Ascending aorta (tissue), 2 donors: ENCODE data around the gene CCDC85A. TPM values are rescaled to one million over a fixed set of nuclear protein-coding genes. Genes with fewer than 3 reads are reported as not detected.

Experiments used
- DNase-seq, 2 donors: peaks; one replicate each; pipeline ENCODE4 v3.0.0-alpha.2; 2019; ENCODE audit warnings: low spot score in 2 of 2
- H3K27ac ChIP-seq, 2 donors: fragments of 200-600 bp; sonication (generic); one replicate each; pipeline ENCODE4 v1.5.1; 2016 to 2017; ENCODE audit warnings: mild to moderate bottlenecking in 1 of 2
- H3K27me3 ChIP-seq: fragments of 200-600 bp; sonication (generic); one replicate; pipeline ENCODE4 v1.5.1; 2017
- H3K36me3 ChIP-seq, 2 donors: fragments of 200-600 bp; sonication (generic); one replicate each; pipeline ENCODE4 v1.5.1; 2016
- H3K4me1 ChIP-seq, 2 donors: fragments of 200-600 bp; sonication (generic); one replicate each; pipeline ENCODE4 v1.5.1; 2016 to 2017; ENCODE audit warnings: mild to moderate bottlenecking in 1 of 2
- H3K4me3 ChIP-seq, 2 donors: fragments of 200-600 bp; sonication (generic); one replicate each; pipeline ENCODE4 v1.5.1; 2016 to 2017; ENCODE audit warnings: mild to moderate bottlenecking in 1 of 2
- H3K9me3 ChIP-seq, 2 donors: fragments of 200-600 bp; sonication (generic); one replicate each; pipeline ENCODE4 v1.5.1; 2016
- intact Hi-C: fragments of 100-400 bp; cut with DNase I; formaldehyde crosslinking; loops from one replicate; pipeline ENCODE4 v1.15.1; 2023
- total RNA-seq: library from RNA; depleted of rRNA; stranded (reverse); fragments of >200 nt; gene quantifications from one replicate; pipeline ENCODE4 v1.1.0, GENCODE V29; 2016
- TF ChIP-seq, protein P1 (sequence below), 3 experiments: fragments of 200-600 bp in 2 of 3; fragments of 450-650 bp in 1 of 3; sonication (generic) in 2 of 3; IDR thresholded peaks; one replicate each; pipeline ENCODE4 v1.5.1; 2016 to 2019; ENCODE audit warnings: antibody characterized with exemption in 3 of 3, mild to moderate bottlenecking in 1 of 3, moderate library complexity in 1 of 3

Gene CCDC85A
- total RNA-seq, 1 donor from 2014 or later, result 15.0 TPM

DNA sequence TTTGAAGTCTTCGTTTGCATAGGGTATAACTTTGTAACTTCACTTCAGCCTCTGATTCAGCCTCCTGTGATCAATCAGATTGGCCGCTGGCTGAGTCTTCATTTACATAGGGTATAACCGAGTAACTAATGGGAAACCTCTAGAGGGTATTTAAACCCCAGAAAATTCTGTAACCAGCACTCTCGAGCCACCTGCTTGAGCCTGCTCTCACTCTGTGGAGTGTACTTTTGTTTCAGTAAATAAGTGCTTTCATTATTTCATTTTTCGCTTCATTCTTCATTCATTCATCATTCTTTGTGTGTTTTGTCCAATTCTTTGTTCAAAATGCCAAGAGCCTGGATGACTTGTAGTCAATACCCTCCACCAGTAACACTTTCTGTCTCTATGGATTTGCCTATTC, 56.4 kb downstream of the CCDC85A start:
- Histone ChIP-seq H3K27ac (no peak overlapping the region), H3K4me3 (no peak overlapping the region), H3K4me1 (no peaks in the 10 kb centered on the region), H3K9me3 (peaks cover 0 to 3% of the 10 kb centered on the region in 2 donors), H3K27me3 (no peaks in the 10 kb centered on the region), H3K36me3 (no peaks in the 10 kb centered on the region)
- TF ChIP-seq, protein P1, sequence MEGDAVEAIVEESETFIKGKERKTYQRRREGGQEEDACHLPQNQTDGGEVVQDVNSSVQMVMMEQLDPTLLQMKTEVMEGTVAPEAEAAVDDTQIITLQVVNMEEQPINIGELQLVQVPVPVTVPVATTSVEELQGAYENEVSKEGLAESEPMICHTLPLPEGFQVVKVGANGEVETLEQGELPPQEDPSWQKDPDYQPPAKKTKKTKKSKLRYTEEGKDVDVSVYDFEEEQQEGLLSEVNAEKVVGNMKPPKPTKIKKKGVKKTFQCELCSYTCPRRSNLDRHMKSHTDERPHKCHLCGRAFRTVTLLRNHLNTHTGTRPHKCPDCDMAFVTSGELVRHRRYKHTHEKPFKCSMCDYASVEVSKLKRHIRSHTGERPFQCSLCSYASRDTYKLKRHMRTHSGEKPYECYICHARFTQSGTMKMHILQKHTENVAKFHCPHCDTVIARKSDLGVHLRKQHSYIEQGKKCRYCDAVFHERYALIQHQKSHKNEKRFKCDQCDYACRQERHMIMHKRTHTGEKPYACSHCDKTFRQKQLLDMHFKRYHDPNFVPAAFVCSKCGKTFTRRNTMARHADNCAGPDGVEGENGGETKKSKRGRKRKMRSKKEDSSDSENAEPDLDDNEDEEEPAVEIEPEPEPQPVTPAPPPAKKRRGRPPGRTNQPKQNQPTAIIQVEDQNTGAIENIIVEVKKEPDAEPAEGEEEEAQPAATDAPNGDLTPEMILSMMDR (IDR thresholded peaks at IDR 0.05), result no peak
- intact Hi-C loops, result no loop called here
- no peak for DNase-seq

DNA sequence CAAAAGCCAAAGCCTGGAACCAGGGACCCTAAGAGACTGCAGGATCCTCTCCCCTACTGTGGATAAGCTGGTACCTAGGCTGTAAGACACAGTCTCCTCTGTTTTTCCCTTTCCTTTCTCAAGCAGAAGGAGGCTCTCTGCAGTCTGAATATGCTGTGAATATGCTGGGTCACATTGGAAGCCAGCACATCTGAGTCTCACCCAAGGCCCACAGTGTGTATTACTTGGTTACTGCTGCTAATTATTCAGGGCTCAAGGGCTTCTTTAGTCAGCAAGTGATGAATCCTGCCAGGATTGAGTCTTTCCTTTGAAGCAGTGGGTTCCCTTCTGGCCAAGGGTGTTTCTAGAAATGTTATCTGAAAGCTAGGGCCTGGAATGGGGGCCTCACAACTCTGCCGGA, 60.7 kb downstream of the CCDC85A start:
- intact Hi-C loops, result no loop called here
- no peak for DNase-seq
- TF ChIP-seq, protein P1 (IDR thresholded peaks at IDR 0.05), result no peak
- Histone ChIP-seq H3K36me3 (no peaks in the 10 kb centered on the region), H3K27ac (no peak overlapping the region), H3K9me3 (peaks cover 0 to 3% of the 10 kb centered on the region in 2 donors), H3K4me1 (no peaks in the 10 kb centered on the region), H3K27me3 (no peaks in the 10 kb centered on the region), H3K4me3 (no peak overlapping the region)

DNA sequence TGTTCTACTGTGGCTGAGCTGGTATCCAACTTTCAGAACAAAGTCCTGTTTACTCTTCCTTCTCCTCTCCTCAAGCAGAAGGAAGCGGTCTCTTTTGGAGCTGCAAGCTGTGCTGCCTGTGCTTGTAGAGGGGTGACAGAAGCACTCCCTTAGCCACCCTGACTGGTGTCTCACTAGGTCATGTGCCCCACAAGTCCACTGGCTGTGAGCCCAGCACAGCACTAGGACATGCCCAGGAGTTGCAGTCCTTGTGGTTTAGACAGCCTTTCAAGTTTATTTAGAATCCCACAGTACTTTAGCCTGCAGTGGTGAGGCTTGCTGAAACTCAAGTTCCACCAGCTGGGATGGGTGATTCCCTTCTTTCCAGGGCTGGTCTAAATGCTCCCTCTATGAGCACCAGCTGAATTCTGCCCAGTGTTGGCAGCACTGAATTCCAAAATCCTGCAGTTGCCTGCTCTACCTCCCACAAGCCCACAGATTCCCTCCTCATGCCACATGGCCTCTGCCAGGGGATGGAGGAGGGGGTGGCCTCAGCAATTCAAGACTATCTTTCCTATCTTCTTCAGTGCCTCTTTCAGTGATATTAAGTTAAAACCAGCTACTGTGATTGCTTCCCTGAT, 61.2 kb downstream of the CCDC85A start:
- no peak overlapping the region for H3K4me3 ChIP-seq
- H3K36me3 ChIP-seq, result no peaks in the 10 kb centered on the region
- H3K9me3 ChIP-seq, result peaks cover 0 to 3% of the 10 kb centered on the region in 2 donors
- TF ChIP-seq, protein P1 (IDR thresholded peaks at IDR 0.05), result no peak
- DNase-seq, result no peak
- intact Hi-C loops, result no loop called here
- H3K4me1 ChIP-seq, result no peaks in the 10 kb centered on the region
- no peak overlapping the region for H3K27ac ChIP-seq
- H3K27me3 ChIP-seq, result no peaks in the 10 kb centered on the region

DNA sequence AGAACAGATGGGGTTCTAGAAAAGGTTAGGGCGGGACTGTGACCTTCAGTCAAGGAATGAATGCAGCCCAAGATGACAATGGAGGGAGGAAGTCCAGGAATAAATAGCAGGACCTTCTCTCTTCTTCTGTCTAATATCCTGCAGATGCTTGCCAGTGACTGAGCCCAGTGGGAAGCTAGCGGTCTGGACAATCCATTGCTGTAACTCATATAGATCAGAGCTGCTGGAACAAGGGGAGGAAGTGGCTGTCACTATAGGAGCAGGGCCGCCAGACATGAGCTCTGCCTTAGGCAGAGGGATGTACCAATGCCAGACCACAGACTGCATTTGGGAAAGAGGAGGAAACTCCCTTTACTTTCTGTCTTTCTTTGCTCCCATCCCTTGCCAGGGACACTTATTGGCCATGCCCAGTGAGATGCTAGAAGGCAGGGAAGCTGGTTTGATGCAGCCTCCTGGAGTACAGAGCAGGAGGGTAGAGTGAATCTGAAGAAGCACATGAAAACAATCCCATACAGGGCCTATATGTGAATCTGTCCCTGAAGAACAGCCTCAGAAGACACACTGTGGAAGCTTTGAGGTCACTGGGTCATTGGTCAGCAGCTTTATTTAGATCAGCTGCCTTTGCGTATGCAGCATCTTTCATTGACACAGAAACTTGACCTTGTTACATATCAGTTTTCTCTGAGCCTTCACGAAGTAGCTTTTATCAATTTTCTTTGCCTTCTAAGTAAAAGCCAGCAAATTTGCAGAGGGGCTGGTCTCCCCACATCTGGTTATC, 65.4 kb downstream of the CCDC85A start:
- no peaks in the 10 kb centered on the region for H3K9me3 ChIP-seq
- H3K27ac ChIP-seq, result no peak overlapping the region
- no peaks in the 10 kb centered on the region for H3K36me3 ChIP-seq
- H3K4me3 ChIP-seq, result no peak overlapping the region
- no peaks in the 10 kb centered on the region for H3K4me1 ChIP-seq
- no peaks in the 10 kb centered on the region for H3K27me3 ChIP-seq
- intact Hi-C loops, result no loop called here
- TF ChIP-seq, protein P1 (IDR thresholded peaks at IDR 0.05), result no peak
- no peak for DNase-seq

DNA sequence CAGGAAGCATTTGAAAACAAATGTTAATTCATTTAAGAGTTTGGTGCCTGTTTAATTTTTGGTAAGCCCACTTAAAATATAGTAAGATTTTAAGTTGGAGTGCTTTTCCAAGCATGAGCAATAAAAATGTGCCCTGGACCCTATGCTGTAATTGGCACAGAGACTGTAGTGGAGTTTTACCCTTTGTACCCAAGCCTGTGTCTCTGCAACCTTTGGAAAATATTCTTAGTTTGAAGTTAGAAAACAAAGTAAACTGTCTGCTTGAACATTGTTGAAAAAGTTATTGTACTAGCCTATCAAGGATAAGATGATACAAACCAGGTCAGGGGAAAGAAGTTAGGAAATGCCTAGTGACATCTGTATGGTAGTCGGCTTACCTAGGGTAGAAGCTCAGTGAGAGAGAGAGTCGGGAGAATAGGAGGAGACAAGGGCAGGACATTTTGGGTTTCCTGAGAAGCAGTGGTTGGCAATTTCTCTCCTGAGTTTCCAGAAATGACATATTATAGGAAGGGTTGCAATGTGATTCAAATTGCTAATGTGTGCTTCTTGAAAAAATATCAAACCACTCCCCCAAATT, 66.5 kb downstream of the CCDC85A start:
- intact Hi-C loops, result no loop called here
- Histone ChIP-seq H3K4me3 (no peak overlapping the region), H3K36me3 (no peaks in the 10 kb centered on the region), H3K27ac (no peak overlapping the region), H3K4me1 (no peaks in the 10 kb centered on the region), H3K27me3 (no peaks in the 10 kb centered on the region), H3K9me3 (no peaks in the 10 kb centered on the region)
- DNase-seq, result no peak
- TF ChIP-seq, protein P1 (IDR thresholded peaks at IDR 0.05), result no peak
